MCF 10A (cell line): ENCODE results near the gene DIDO1. TPM values are rescaled to one million over a fixed set of nuclear protein-coding genes. Genes with fewer than 3 reads are reported as not detected.

Experiments used
- BruUV-seq: library from RNA; stranded (reverse); fragments of 400-500 nt; replicated peaks from 2 replicates; lab custom pipeline; 2021; lab: Mats Ljungman, UMichigan
- CTCF ChIA-PET: fragments of 300-600 bp; sonication (Branson Sonifier 250); formaldehyde crosslinking; extraction: SDS; loops from one replicate; lab custom pipeline; 2021; ENCODE audit warnings: antibody characterized with exemption, inconsistent platforms; lab: Yijun Ruan, JAX
- POLR2A ChIA-PET: fragments of 300-600, 350-650 bp; sonication (Branson Sonifier 250); formaldehyde crosslinking; extraction: SDS; loops from one replicate; lab custom pipeline; 2020; ENCODE audit warnings: antibody characterized with exemption, inconsistent platforms; lab: Yijun Ruan, JAX
- DNase-seq: peaks from one replicate; pipeline ENCODE4 v3.0.0-alpha.2; 2018; ENCODE audit not compliant: unreplicated experiment
- H3K27ac Mint-ChIP-seq: one replicate; pipeline ENCODE4 v1.8.0; 2022; ENCODE audit warnings: mild to moderate bottlenecking, low read depth, mixed read lengths; ENCODE audit not compliant: unreplicated experiment
- H3K27me3 Mint-ChIP-seq: one replicate; pipeline ENCODE4 v1.8.0; 2022; ENCODE audit warnings: mixed read lengths; ENCODE audit not compliant: insufficient read depth, unreplicated experiment
- H3K36me3 Mint-ChIP-seq: one replicate; pipeline ENCODE4 v1.8.0; 2022; ENCODE audit warnings: mild to moderate bottlenecking, moderate library complexity, mixed read lengths; ENCODE audit not compliant: insufficient read depth, unreplicated experiment
- H3K4me1 Mint-ChIP-seq: one replicate; pipeline ENCODE4 v1.8.0; 2022; ENCODE audit warnings: mixed read lengths; ENCODE audit not compliant: insufficient read depth, unreplicated experiment
- H3K4me3 Mint-ChIP-seq: one replicate; pipeline ENCODE4 v1.8.0; 2022; ENCODE audit warnings: mild to moderate bottlenecking, moderate library complexity, mixed read lengths; ENCODE audit not compliant: unreplicated experiment
- H3K9me3 Mint-ChIP-seq: one replicate; pipeline ENCODE4 v1.8.0; 2022; ENCODE audit warnings: mixed read lengths; ENCODE audit not compliant: unreplicated experiment
- intact Hi-C: fragments of 100-400 bp; cut with micrococcal nuclease; formaldehyde crosslinking; loops from 2 replicates; pipeline ENCODE4 v1.14.1; 2022
- total RNA-seq: library from RNA; stranded (reverse); gene quantifications from 2 replicates; pipeline ENCODE4 v1.2.3, GENCODE V29; 2022
- TF ChIP-seq, protein P1 (sequence below): fragments of 200-600 bp; IDR thresholded peaks from one replicate; pipeline ENCODE4 v1.8.0; 2022; ENCODE audit warnings: antibody characterized with exemption, mild to moderate bottlenecking; ENCODE audit not compliant: unreplicated experiment

Gene DIDO1
- total RNA-seq, 1 experiment from 2014 or later: 36.8 TPM

DNA sequence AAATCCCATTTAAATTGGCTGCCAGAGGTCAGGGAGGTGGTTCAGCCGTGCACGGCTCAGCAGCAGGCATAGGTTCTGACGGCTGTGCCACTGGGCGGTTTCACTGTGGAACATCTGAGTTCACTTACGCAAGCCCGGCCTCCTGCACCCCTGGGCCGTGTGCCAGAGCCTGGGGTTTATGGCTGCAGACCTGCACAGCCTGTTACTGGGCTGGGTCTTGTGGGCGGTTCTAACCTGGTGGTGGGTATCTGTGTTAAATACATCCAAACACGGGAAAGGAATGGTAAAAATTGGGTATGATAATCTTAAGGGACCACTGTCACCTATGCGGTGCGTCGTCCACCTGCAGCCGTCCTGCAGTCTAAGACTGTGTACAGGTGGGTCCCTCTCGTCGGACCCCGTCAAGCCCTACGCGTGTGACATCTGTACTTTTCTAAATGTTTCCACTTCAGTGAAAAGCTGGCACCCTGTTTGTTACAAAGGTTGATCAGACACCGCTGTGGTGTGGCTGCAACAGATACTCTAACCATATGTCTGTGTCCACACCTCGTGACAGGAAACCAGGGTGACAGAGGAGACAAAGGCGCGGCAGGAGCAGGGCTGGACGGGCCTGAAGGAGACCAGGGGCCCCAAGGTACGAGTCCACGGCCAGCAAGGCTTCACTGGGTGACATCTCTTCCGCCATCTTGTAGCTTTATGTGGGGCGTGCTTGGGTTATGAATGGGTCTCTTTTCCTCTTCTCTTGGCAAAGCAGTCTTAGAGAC lies 88.0 kb downstream of the DIDO1 start:
- no TSS peak for BruUV-seq
- CTCF ChIA-PET: interaction anchor here (0.6 kb wide), 1 partner anchor 385 kb away, joined by 3 read pairs; no protein-coding TSS in a partner anchor
- TF ChIP-seq, protein P1, sequence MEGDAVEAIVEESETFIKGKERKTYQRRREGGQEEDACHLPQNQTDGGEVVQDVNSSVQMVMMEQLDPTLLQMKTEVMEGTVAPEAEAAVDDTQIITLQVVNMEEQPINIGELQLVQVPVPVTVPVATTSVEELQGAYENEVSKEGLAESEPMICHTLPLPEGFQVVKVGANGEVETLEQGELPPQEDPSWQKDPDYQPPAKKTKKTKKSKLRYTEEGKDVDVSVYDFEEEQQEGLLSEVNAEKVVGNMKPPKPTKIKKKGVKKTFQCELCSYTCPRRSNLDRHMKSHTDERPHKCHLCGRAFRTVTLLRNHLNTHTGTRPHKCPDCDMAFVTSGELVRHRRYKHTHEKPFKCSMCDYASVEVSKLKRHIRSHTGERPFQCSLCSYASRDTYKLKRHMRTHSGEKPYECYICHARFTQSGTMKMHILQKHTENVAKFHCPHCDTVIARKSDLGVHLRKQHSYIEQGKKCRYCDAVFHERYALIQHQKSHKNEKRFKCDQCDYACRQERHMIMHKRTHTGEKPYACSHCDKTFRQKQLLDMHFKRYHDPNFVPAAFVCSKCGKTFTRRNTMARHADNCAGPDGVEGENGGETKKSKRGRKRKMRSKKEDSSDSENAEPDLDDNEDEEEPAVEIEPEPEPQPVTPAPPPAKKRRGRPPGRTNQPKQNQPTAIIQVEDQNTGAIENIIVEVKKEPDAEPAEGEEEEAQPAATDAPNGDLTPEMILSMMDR: no peak
- POLR2A ChIA-PET: interaction anchor here (1.0 to 1.2 kb wide), 2 partner anchors 19 to 46 kb away, joined by 3 read pairs; no protein-coding TSS in a partner anchor
- H3K4me1 Mint-ChIP-seq: peaks cover 7% of the 10 kb centered on the region
- no peaks in the 10 kb centered on the region for H3K27me3 Mint-ChIP-seq
- peak; percentile 90 for DNase-seq
- H3K36me3 Mint-ChIP-seq: peaks cover 5% of the 10 kb centered on the region
- H3K27ac Mint-ChIP-seq: no peak overlapping the region
- no peak overlapping the region for H3K4me3 Mint-ChIP-seq
- intact Hi-C loops: no loop called here
- H3K9me3 Mint-ChIP-seq: no peaks in the 10 kb centered on the region

DNA sequence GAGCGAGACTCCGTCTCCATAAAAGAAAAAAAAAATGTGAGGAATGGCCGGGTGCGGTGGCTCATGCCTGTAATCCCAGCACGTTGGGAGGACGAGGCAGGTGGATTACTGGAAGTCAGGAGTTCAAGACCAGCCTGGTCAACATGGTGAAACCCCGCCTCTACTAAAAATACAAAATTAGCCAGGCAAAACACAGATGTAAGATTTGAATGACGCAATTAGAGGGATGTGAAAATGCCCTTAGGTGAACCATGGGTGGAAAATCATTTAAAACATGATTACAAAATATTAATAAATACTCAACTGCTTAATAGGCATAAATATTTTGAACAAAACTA lies 88.5 kb downstream of the DIDO1 start:
- Mint-ChIP-seq H3K27me3 (no peaks in the 10 kb centered on the region), H3K9me3 (no peaks in the 10 kb centered on the region), H3K36me3 (peaks cover 5% of the 10 kb centered on the region), H3K27ac (no peak overlapping the region), H3K4me3 (no peak overlapping the region), H3K4me1 (peaks cover 8% of the 10 kb centered on the region)
- ChIA-PET POLR2A (no interaction called here), CTCF (no interaction called here)
- no peak for DNase-seq
- intact Hi-C loops: no loop called here
- TF ChIP-seq, protein P1: no peak
- BruUV-seq: no TSS peak

DNA sequence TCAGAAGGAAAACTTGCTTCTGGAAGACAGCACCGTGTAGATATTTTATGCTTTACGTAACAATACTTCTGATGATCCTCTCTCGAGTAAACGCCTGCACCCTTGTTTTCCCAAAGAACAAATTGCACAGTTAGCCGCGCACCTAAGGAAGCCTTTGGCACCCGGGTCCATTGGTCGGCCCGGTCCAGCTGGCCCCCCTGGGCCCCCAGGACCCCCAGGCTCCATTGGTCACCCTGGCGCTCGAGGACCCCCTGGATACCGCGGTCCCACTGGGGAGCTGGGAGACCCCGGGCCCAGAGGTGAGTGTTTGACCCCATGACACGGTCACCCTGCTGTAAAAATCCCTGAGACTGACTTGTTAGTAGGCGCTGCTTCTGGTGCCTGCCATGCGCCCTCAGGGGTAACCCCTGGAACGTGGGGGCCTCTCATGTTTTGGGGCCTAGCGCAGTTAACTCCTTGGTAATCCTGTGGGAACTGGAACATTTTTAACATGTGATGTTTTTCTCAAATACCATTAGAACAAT lies 89.3 kb downstream of the DIDO1 start:
- CTCF ChIA-PET: interaction anchor here (0.7 to 1.3 kb wide), 2 partner anchors 15 to 215 kb away, joined by 3 to 4 read pairs; no protein-coding TSS in a partner anchor
- Mint-ChIP-seq H3K4me1 (peaks cover 15% of the 10 kb centered on the region), H3K27ac (no peak overlapping the region), H3K4me3 (no peak overlapping the region), H3K36me3 (peaks cover 5% of the 10 kb centered on the region), H3K9me3 (no peaks in the 10 kb centered on the region), H3K27me3 (no peaks in the 10 kb centered on the region)
- POLR2A ChIA-PET: interaction anchor here (1.0 to 1.8 kb wide), 3 partner anchors 9 to 43 kb away, joined by 3 to 4 read pairs (median 3); no protein-coding TSS in a partner anchor
- no peak for DNase-seq
- intact Hi-C loops: no loop called here
- TF ChIP-seq, protein P1: no peak
- no TSS peak for BruUV-seq
